DND-41 (cell line): ENCODE data around the gene GLE1.
A peak's percentile ranks its signal among the peaks of the same experiment; 100 is the strongest.

ENCODE experiments used
- ATAC-seq: fragments of 200-7000 bp; cut with Tn5 transposase; 3 replicates; pipeline ENCODE4 v1.9.1; 2021; ENCODE audit warnings: low read depth; ENCODE audit not compliant: insufficient read depth
- DNase-seq: peaks from one replicate; pipeline ENCODE4 v3.0.0-alpha.2; 2020
- H2AFZ ChIP-seq: 2 replicates; pipeline ENCODE4 v1.6.0; 2012; ENCODE audit warnings: low read depth, low read length
- H3K27ac ChIP-seq: 2 replicates; pipeline ENCODE4 v1.5.1; 2012; ENCODE audit warnings: low read length, inconsistent platforms
- H3K27me3 ChIP-seq: fragments of 200-600 bp; sonication (generic); 2 replicates; pipeline ENCODE4 v1.6.0; 2012; ENCODE audit warnings: low read length, mild to moderate bottlenecking, inconsistent platforms; ENCODE audit not compliant: insufficient read depth, poor library complexity
- H3K36me3 ChIP-seq: 2 replicates; pipeline ENCODE4 v1.5.1; 2012; ENCODE audit warnings: low read length, inconsistent platforms; ENCODE audit not compliant: insufficient read depth
- H3K4me1 ChIP-seq: 2 replicates; pipeline ENCODE4 v1.5.1; 2012; ENCODE audit warnings: mild to moderate bottlenecking, low read length; ENCODE audit not compliant: insufficient read depth
- H3K4me2 ChIP-seq: 2 replicates; pipeline ENCODE4 v1.6.0; 2012; ENCODE audit warnings: mild to moderate bottlenecking, moderate library complexity, low read length, inconsistent platforms; ENCODE audit not compliant: insufficient read depth
- H3K4me3 ChIP-seq, 2 experiments: fragments of 200-600 bp in 1 of 2; shearing (Covaris generic) in 1 of 2; 2 replicates each; pipeline ENCODE4 v1.5.1; 2012 to 2016; ENCODE audit warnings: inconsistent platforms in 2 of 2, low read length in 2 of 2, mild to moderate bottlenecking in 2 of 2, low read depth in 1 of 2, moderate library complexity in 1 of 2
- H3K79me2 ChIP-seq: 2 replicates; pipeline ENCODE4 v1.6.0; 2012; ENCODE audit warnings: low read length, inconsistent platforms; ENCODE audit not compliant: insufficient read depth
- H3K9ac ChIP-seq: 2 replicates; pipeline ENCODE4 v1.6.0; 2012; ENCODE audit warnings: low read depth, mild to moderate bottlenecking, inconsistent platforms, low read length, moderate library complexity
- H3K9me3 ChIP-seq: 2 replicates; pipeline ENCODE4 v1.5.1; 2012; ENCODE audit warnings: low read length, moderate library complexity, mild to moderate bottlenecking, inconsistent platforms; ENCODE audit not compliant: insufficient read depth, severe bottlenecking
- H4K20me1 ChIP-seq: 2 replicates; pipeline ENCODE4 v1.6.0; 2012; ENCODE audit warnings: low read length; ENCODE audit not compliant: insufficient read depth
- EZH2 ChIP-seq: IDR thresholded peaks from 3 replicates; pipeline ENCODE4 v1.6.1; 2012; ENCODE audit warnings: borderline replicate concordance, low read depth, mild to moderate bottlenecking, moderate library complexity, low read length, inconsistent platforms; ENCODE audit not compliant: severe bottlenecking
- TF ChIP-seq, protein P1 (sequence below): IDR thresholded peaks from 2 replicates; pipeline ENCODE4 v1.5.1; 2012; ENCODE audit warnings: borderline replicate concordance, low read length, moderate library complexity, mild to moderate bottlenecking; ENCODE audit not compliant: poor library complexity, severe bottlenecking; ENCODE audit errors: extremely low read depth

GLE1 gene, protein sequence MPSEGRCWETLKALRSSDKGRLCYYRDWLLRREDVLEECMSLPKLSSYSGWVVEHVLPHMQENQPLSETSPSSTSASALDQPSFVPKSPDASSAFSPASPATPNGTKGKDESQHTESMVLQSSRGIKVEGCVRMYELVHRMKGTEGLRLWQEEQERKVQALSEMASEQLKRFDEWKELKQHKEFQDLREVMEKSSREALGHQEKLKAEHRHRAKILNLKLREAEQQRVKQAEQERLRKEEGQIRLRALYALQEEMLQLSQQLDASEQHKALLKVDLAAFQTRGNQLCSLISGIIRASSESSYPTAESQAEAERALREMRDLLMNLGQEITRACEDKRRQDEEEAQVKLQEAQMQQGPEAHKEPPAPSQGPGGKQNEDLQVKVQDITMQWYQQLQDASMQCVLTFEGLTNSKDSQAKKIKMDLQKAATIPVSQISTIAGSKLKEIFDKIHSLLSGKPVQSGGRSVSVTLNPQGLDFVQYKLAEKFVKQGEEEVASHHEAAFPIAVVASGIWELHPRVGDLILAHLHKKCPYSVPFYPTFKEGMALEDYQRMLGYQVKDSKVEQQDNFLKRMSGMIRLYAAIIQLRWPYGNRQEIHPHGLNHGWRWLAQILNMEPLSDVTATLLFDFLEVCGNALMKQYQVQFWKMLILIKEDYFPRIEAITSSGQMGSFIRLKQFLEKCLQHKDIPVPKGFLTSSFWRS

DNA sequence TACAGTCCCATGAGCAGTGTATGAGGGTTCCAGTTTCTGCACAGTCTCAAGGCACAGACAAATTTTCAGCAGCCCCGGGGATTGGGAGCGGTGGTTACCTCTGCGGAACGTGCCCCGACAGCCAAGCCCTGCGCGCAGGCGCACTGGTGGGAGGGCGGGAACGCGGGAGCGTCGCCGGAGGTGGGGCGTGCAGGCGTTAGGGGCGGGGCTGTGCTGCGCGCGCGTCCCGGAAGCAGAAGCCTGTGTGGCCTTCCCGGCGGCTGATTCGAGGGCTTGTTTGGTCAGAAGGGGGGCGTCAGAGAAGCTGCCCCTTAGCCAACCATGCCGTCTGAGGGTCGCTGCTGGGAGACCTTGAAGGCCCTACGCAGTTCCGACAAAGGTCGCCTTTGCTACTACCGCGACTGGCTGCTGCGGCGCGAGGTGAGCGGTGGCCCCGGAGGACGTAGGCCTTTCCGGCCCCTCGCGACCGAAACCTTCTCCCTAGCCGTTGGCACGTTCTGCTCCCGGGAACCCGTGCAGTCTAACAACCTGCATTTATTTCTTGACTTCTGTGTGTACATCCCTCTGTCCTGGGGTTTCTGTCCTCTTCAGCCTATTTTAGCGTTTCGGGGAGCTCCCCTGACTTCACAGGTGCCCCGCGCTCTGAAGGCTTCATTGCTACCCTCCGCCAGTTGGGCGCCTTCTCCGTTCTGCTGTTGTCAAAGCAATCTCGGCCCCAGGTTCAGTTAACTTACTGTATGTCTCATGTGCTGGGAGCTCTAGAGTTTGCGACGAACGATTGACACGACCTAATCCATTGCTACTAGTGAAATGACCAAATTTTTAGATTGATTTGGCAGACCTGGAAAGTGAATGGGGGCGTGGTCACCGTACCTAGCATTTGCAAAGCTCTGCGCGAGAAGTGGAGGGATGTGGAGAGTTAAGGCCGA is at the start of gene GLE1:
GLE1 (plus strand) TSS at position 235 of the 929 bp plus-strand sequence; CDS start at position 322, 87 bp downstream.
- ATAC-seq (peak; percentile 95), DNase-seq (peak; percentile 94)
- H2AFZ ChIP-seq = peak within 1 kb of the TSS; percentile 79
- H3K9ac ChIP-seq = peak within 1 kb of the TSS; percentile 68
- peak within 1 kb of the TSS; percentile 67 for H3K4me2 ChIP-seq
- peaks cover 30% of the 10 kb centered on the region for H3K79me2 ChIP-seq
- H4K20me1 ChIP-seq = no peaks in the 10 kb centered on the region
- peaks cover 23% of the 10 kb centered on the region for H3K4me1 ChIP-seq
- TF ChIP-seq EZH2 = no peak
- TF ChIP-seq, protein P1, sequence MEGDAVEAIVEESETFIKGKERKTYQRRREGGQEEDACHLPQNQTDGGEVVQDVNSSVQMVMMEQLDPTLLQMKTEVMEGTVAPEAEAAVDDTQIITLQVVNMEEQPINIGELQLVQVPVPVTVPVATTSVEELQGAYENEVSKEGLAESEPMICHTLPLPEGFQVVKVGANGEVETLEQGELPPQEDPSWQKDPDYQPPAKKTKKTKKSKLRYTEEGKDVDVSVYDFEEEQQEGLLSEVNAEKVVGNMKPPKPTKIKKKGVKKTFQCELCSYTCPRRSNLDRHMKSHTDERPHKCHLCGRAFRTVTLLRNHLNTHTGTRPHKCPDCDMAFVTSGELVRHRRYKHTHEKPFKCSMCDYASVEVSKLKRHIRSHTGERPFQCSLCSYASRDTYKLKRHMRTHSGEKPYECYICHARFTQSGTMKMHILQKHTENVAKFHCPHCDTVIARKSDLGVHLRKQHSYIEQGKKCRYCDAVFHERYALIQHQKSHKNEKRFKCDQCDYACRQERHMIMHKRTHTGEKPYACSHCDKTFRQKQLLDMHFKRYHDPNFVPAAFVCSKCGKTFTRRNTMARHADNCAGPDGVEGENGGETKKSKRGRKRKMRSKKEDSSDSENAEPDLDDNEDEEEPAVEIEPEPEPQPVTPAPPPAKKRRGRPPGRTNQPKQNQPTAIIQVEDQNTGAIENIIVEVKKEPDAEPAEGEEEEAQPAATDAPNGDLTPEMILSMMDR = no peak
- no peaks in the 10 kb centered on the region for H3K9me3 ChIP-seq
- H3K4me3 ChIP-seq = peak within 1 kb of the TSS; percentile 80 to 83; a peak in 3 of 4 replicates
- H3K27ac ChIP-seq = peak within 1 kb of the TSS; percentile 78
- H3K27me3 ChIP-seq = no peaks in the 10 kb centered on the region
- peaks cover 28% of the 10 kb centered on the region for H3K36me3 ChIP-seq

DNA sequence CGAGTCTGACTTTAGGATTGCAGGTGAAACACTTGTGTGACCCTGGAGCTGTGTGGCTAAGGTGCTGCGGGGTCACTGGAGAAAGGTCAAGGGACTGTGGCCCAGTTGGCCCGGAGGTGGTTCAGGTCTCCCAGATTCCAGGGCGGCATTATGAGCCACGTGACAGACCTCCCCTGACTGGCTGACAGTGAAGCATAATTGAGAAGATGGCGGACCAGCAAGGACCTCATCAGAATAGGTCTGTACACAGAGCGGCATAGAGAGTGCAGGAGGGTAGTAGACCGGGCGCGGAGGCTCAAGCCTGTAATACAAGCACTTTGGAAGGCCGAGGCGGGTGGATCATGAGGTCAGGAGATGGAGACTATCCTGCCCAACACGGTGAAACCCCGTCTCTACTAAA is 49.5 kb upstream of the GLE1 start:
- TF ChIP-seq EZH2 = no peak
- TF ChIP-seq, protein P1 = no peak
- Histone ChIP-seq H3K9me3 (no peaks in the 10 kb centered on the region), H3K9ac (no peak overlapping the region), H3K27ac (no peak overlapping the region), H3K4me3 (no peak overlapping the region), H3K4me2 (peak overlapping the region; percentile 22; the same call in 1 of the 2 replicates), H3K4me1 (peaks cover 20% of the 10 kb centered on the region), H2AFZ (no peak overlapping the region), H3K79me2 (peaks cover 36% of the 10 kb centered on the region), H4K20me1 (peaks cover 15% of the 10 kb centered on the region), H3K36me3 (peaks cover 9% of the 10 kb centered on the region), H3K27me3 (no peaks in the 10 kb centered on the region)
- no peak for ATAC-seq
- DNase-seq = no peak

DNA sequence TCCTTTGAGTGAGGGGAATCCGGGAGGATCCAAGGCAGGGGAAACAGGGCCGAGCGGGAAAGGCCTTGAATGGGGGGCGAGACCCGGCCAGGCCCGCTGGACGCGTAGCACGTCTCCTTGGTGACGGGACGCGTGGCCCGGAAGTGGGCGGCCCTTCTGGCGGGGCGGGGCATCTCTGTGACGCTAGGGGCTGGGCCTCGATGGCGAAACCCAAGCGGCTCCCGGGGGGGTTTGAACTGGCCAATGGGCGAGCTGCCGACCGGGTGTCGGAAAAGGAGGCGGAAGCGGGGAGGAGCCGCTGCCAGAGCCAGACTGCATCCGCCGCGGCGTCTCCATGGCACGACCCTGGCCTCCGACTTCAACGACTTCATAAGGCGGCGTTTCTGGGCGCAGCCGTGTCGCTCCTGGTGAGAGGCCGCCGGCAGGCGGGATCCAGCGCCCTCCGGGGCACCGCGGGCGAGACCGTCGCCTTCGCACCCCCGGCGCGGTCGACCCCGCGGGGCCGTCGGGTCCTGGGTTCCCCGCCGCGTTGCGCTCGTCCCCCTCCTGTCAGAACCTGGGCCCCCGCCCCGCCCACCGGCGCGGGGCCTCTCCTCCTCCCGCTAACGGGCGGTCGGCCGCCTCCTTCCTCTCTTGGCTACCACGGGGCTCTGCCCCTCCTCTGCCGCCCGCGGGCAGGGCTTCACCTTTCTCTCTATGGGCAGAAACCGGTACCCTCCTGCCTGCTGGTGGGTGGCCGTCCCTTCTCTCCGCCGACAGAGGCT is 48.5 kb upstream of the GLE1 start, which contains the start of gene ODF2:
ODF2 (plus strand) TSS at position 158 of the 764 bp plus-strand sequence; CDS start at position 244, 86 bp downstream.
- DNase-seq (peak; percentile 98), ATAC-seq (peak; percentile 87)
- peaks cover 21% of the 10 kb centered on the region for H4K20me1 ChIP-seq
- TF ChIP-seq, protein P1 = no peak
- no peak for TF ChIP-seq EZH2
- no peaks in the 10 kb centered on the region for H3K27me3 ChIP-seq
- H3K79me2 ChIP-seq = peaks cover 36% of the 10 kb centered on the region
- peak within 1 kb of the TSS; percentile 84 to 92 for H3K4me3 ChIP-seq
- H3K9ac ChIP-seq = peak within 1 kb of the TSS; percentile 69
- peak within 1 kb of the TSS; percentile 79 for H3K27ac ChIP-seq
- H3K4me1 ChIP-seq = peaks cover 20% of the 10 kb centered on the region
- peak within 1 kb of the TSS; percentile 98 for H3K4me2 ChIP-seq
- H3K9me3 ChIP-seq = no peaks in the 10 kb centered on the region
- peaks cover 20% of the 10 kb centered on the region for H3K36me3 ChIP-seq
- H2AFZ ChIP-seq = peak within 1 kb of the TSS; percentile 90
